Neuronal stem cell (in vitro differentiated cells): Measurements from ENCODE around the gene KRT79.
A peak's percentile ranks its signal among the peaks of the same experiment; 100 is the strongest.

Experiments
- DNase-seq: peaks from one replicate; pipeline ENCODE4 v3.0.0-alpha.2; 2013; ENCODE audit warnings: low spot score
- H2AFZ ChIP-seq: one replicate; pipeline ENCODE4 v1.6.1; 2013; ENCODE audit warnings: mild to moderate bottlenecking, low read length, inconsistent platforms
- H2AK5ac ChIP-seq: 2 replicates; pipeline ENCODE4 v1.6.1; 2013; ENCODE audit warnings: low read depth, mild to moderate bottlenecking, inconsistent platforms, low read length, moderate library complexity, mixed read lengths
- H2BK120ac ChIP-seq: 2 replicates; pipeline ENCODE4 v1.6.1; 2013; ENCODE audit warnings: low read depth, mild to moderate bottlenecking, inconsistent platforms, low read length, moderate library complexity, mixed read lengths
- H2BK12ac ChIP-seq: one replicate; pipeline ENCODE4 v1.6.1; 2013; ENCODE audit warnings: low read length, inconsistent platforms
- H2BK15ac ChIP-seq: 2 replicates; pipeline ENCODE4 v1.6.1; 2013; ENCODE audit warnings: mild to moderate bottlenecking, low read length, inconsistent platforms, mixed read lengths
- H2BK5ac ChIP-seq: one replicate; pipeline ENCODE4 v1.6.1; 2013; ENCODE audit warnings: inconsistent platforms, mild to moderate bottlenecking, low read length, moderate library complexity
- H3K14ac ChIP-seq: one replicate; pipeline ENCODE4 v1.6.1; 2013; ENCODE audit warnings: low read length, inconsistent platforms
- H3K18ac ChIP-seq: 2 replicates; pipeline ENCODE4 v1.6.1; 2013; ENCODE audit warnings: low read length, inconsistent platforms
- H3K23ac ChIP-seq: 2 replicates; pipeline ENCODE4 v1.6.1; 2013; ENCODE audit warnings: low read depth, mild to moderate bottlenecking, mixed read lengths, low read length, inconsistent platforms; ENCODE audit not compliant: poor library complexity
- H3K27ac ChIP-seq: replicated peaks from 3 replicates; pipeline ENCODE4 v1.5.1; 2013; ENCODE audit warnings: low read length, inconsistent platforms
- H3K27me3 ChIP-seq, 3 experiments: 2 replicates each; pipeline ENCODE4 v1.6.1; 2013; ENCODE audit warnings: low read length in 3 of 3, mild to moderate bottlenecking in 2 of 3, inconsistent platforms in 1 of 3, low read depth in 1 of 3, mixed read lengths in 1 of 3, moderate library complexity in 1 of 3; ENCODE audit not compliant: control insufficient read depth in 3 of 3, insufficient read depth in 3 of 3
- H3K36me3 ChIP-seq, 2 donors: replicated peaks in 1 of 2; 2 replicates each; pipeline ENCODE4 v1.6.1; 2013; ENCODE audit warnings: low read length in 2 of 2; ENCODE audit not compliant: control insufficient read depth in 2 of 2, insufficient read depth in 2 of 2
- H3K4ac ChIP-seq: 2 replicates; pipeline ENCODE4 v1.6.1; 2013; ENCODE audit warnings: inconsistent platforms, mild to moderate bottlenecking, low read length, moderate library complexity
- H3K4me1 ChIP-seq, 2 donors: 1 replicate in 1 of 2; 2 replicates in 1 of 2; pipeline ENCODE4 v1.6.1; 2013; ENCODE audit warnings: low read length in 2 of 2, low read depth in 1 of 2; ENCODE audit not compliant: control insufficient read depth in 2 of 2, insufficient read depth in 1 of 2
- H3K4me2 ChIP-seq: one replicate; pipeline ENCODE4 v1.6.1; 2013; ENCODE audit warnings: mild to moderate bottlenecking, low read length, inconsistent platforms; ENCODE audit not compliant: insufficient read depth, poor library complexity, severe bottlenecking
- H3K4me3 ChIP-seq, 2 donors: 2 replicates each; pipeline ENCODE4 v1.5.1; 2013; ENCODE audit warnings: low read length in 2 of 2, mild to moderate bottlenecking in 2 of 2, inconsistent platforms in 1 of 2, moderate library complexity in 1 of 2
- H3K79me1 ChIP-seq: one replicate; pipeline ENCODE4 v1.6.1; 2013; ENCODE audit warnings: low read depth, mild to moderate bottlenecking, inconsistent platforms, low read length, moderate library complexity
- H3K9ac ChIP-seq: one replicate; pipeline ENCODE4 v1.6.1; 2013; ENCODE audit warnings: mild to moderate bottlenecking, low read depth, low read length, inconsistent platforms; ENCODE audit not compliant: poor library complexity
- H3K9me3 ChIP-seq, 2 donors: replicated peaks in 1 of 2; 2 replicates each; pipeline versions ENCODE3 to v1.6.1; 2013; ENCODE audit warnings: low read length in 2 of 2, mild to moderate bottlenecking in 2 of 2, inconsistent platforms in 1 of 2, low read depth in 1 of 2, mixed read lengths in 1 of 2, moderate library complexity in 1 of 2; ENCODE audit not compliant: control insufficient read depth in 2 of 2, insufficient read depth in 1 of 2
- H4K8ac ChIP-seq: one replicate; pipeline ENCODE4 v1.6.1; 2013; ENCODE audit warnings: low read depth, mild to moderate bottlenecking, inconsistent platforms, low read length, moderate library complexity
- H4K91ac ChIP-seq: one replicate; pipeline ENCODE4 v1.6.1; 2013; ENCODE audit warnings: low read length, low read depth, mild to moderate bottlenecking, inconsistent platforms; ENCODE audit not compliant: poor library complexity
- WGBS, 2 donors: extraction: QIAGEN DNeasy Blood & Tissue Kit; methylation state at CpG; one replicate each; pipeline ENCODE4 v1.1.7; 2013; ENCODE audit warnings: missing lambda C conversion rate in 2 of 2, mixed read lengths in 1 of 2; ENCODE audit not compliant: insufficient read length in 2 of 2, insufficient replicate concordance in 1 of 2; ENCODE audit errors: extremely low coverage in 2 of 2; 5-methylcytosine and 5-hydroxymethylcytosine counted together

The KRT79 gene

DNA sequence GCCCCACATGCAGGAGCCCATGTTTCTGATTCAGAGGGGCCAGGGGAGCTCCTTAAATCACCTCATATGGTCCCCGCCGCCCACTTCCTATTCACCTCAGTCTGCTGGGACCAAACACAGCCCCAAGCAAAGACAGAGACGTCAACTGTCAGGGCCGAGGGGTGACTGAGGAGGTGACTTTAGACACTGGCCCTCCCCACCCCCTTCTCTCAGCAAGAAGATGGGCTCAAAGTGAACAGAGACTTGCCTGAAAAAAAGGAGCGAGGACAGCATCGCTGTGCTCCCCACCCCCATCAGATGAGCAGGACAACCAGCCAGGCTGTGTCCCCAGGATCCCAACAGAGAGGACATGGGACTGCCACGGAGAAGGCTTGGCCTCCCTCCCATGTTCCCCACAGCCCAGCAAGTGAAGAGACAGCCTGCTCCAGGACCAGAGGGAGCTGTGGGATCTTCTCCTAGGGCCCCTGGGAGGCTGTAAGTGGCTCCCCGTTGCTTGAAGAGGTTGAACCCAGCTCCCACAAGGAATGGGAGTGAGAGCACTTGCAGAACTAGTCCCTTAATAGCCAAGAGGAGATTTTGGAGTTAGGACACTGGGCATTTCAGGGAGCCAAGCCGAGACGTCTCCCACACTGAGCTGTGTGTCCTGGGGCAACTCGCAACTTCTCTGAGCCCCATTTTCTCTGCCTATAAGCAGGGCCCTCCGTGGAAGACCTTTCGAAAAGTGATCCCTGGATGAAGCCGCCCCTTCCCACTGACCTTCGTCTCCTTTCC, 1.3 kb upstream of the KRT79 start:
- no peak overlapping the region for H2BK120ac ChIP-seq
- H3K4me2 ChIP-seq, result no peak overlapping the region
- H2BK15ac ChIP-seq, result no peak overlapping the region
- H2AFZ ChIP-seq, result no peak overlapping the region
- no peak overlapping the region for H3K4ac ChIP-seq
- no peak overlapping the region for H3K4me3 ChIP-seq
- H3K14ac ChIP-seq, result no peak overlapping the region
- no peak overlapping the region for H3K9ac ChIP-seq
- no CpG with 5 or more reads among the region's 15 CpGs for WGBS, 2 donors
- no peak for DNase-seq
- peaks cover 0 to 14% of the 10 kb centered on the region in 2 donors for H3K4me1 ChIP-seq
- peaks cover 0 to 2% of the 10 kb centered on the region in 2 donors for H3K9me3 ChIP-seq
- peak overlapping the region; percentile 54 for H3K18ac ChIP-seq
- peak overlapping the region; percentile 7 for H2BK5ac ChIP-seq
- H3K79me1 ChIP-seq, result no peaks in the 10 kb centered on the region
- no peak overlapping the region for H4K8ac ChIP-seq
- peaks cover 0 to 6% (median 0%) of the 10 kb centered on the region in 3 experiments for H3K27me3 ChIP-seq
- H2BK12ac ChIP-seq, result no peak overlapping the region
- H4K91ac ChIP-seq, result no peak overlapping the region
- H2AK5ac ChIP-seq, result peak overlapping the region; percentile 6
- no peak overlapping the region for H3K27ac ChIP-seq
- no peak overlapping the region for H3K23ac ChIP-seq
- H3K36me3 ChIP-seq, result no peaks in the 10 kb centered on the region

DNA sequence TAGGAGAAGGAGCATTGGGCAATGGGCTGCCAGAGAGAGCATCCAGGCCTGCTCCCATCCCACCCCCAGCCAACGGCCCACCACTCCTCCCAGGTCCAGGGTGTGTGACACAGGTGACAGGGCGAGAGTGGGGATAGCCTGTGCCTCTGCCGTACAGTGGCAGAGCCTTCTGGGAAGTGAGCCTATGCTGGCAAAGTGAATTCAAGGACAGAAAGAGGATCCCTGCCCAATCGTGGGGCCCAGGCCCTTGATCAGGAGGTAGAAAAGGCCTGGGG, 553 bp upstream of the KRT79 start:
- Histone ChIP-seq H4K91ac (no peak overlapping the region), H3K4me1 (peaks cover 0 to 12% of the 10 kb centered on the region in 2 donors), H3K4me2 (no peak overlapping the region), H3K23ac (no peak overlapping the region), H3K4me3 (no peak overlapping the region), H2BK120ac (no peak overlapping the region), H3K14ac (no peak overlapping the region), H2AFZ (no peak overlapping the region), H2BK12ac (no peak overlapping the region), H2AK5ac (no peak overlapping the region), H2BK15ac (peak overlapping the region; percentile 72), H3K36me3 (no peaks in the 10 kb centered on the region), H3K18ac (no peak overlapping the region), H2BK5ac (peak overlapping the region; percentile 7), H3K27ac (no peak overlapping the region), H3K9ac (no peak overlapping the region), H3K9me3 (peaks cover 0 to under 1% of the 10 kb centered on the region in 2 donors), H3K79me1 (no peaks in the 10 kb centered on the region), H4K8ac (no peak overlapping the region), H3K4ac (no peak overlapping the region), H3K27me3 (peaks cover 0 to 6% (median 0%) of the 10 kb centered on the region in 3 experiments)
- no CpG with 5 or more reads among the region's 4 CpGs for WGBS, 2 donors
- DNase-seq, result no peak

- WGBS, 2 donors, result no CpG with 5 or more reads among the region's 20 CpGs
- peak overlapping the region; percentile 11 for H2BK5ac ChIP-seq
- peaks cover 0 to 6% (median 0%) of the 10 kb centered on the region in 3 experiments for H3K27me3 ChIP-seq
- H4K8ac ChIP-seq, result no peak overlapping the region
- H3K4me1 ChIP-seq, result peaks cover 0 to 6% of the 10 kb centered on the region in 2 donors
- H2BK120ac ChIP-seq, result no peak overlapping the region
- H2AFZ ChIP-seq, result no peak overlapping the region
- H3K23ac ChIP-seq, result no peak overlapping the region
- no peak overlapping the region for H2AK5ac ChIP-seq
- H3K4me2 ChIP-seq, result no peak overlapping the region
- H3K79me1 ChIP-seq, result no peaks in the 10 kb centered on the region
- H3K27ac ChIP-seq, result no peak overlapping the region
- no peak overlapping the region for H3K4me3 ChIP-seq
- no peak overlapping the region for H2BK15ac ChIP-seq
- no peak overlapping the region for H3K18ac ChIP-seq
- H2BK12ac ChIP-seq, result no peak overlapping the region
- H3K9me3 ChIP-seq, result no peaks in the 10 kb centered on the region
- H3K9ac ChIP-seq, result no peak overlapping the region
- H3K4ac ChIP-seq, result no peak overlapping the region
- no peaks in the 10 kb centered on the region for H3K36me3 ChIP-seq
- DNase-seq, result no peak
- H4K91ac ChIP-seq, result no peak overlapping the region
- no peak overlapping the region for H3K14ac ChIP-seq
These were observed 866 bp downstream of the KRT79 start for GRCh38 chr12:52832985-52833905.

DNA sequence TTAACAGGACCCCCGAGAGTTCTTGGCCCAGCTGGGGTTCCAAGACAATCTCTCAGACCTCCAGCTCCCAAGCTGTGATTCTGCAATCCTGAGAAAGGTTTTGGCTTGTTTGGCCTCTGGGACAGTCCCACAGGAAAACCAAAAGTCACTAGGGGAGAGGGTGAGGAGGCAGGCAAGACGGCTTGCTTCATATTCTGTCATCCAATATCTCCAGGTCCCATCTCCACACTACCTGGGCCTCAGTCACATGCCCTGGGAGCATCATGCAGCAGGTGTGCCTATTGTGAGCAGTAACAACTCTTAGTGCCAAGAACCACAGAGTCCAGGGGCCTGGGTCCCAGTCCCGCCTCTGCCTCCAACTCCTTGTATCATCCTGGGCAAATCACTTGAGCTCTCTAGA, 1.7 kb downstream of the KRT79 start:
- Histone ChIP-seq H3K14ac (no peak overlapping the region), H2AFZ (no peak overlapping the region), H3K4me2 (no peak overlapping the region), H3K4me3 (no peak overlapping the region), H3K4ac (no peak overlapping the region), H2BK12ac (no peak overlapping the region), H3K4me1 (peaks cover 0 to 9% of the 10 kb centered on the region in 2 donors), H3K9ac (no peak overlapping the region), H3K18ac (no peak overlapping the region), H3K27ac (no peak overlapping the region), H3K23ac (no peak overlapping the region), H3K9me3 (no peaks in the 10 kb centered on the region), H2BK120ac (no peak overlapping the region), H3K27me3 (peaks cover 0 to 6% (median 0%) of the 10 kb centered on the region in 3 experiments), H2BK5ac (no peak overlapping the region), H4K91ac (no peak overlapping the region), H3K79me1 (no peaks in the 10 kb centered on the region), H2AK5ac (no peak overlapping the region), H2BK15ac (no peak overlapping the region), H4K8ac (no peak overlapping the region), H3K36me3 (no peaks in the 10 kb centered on the region)
- no peak for DNase-seq
- WGBS, 2 donors, result no CpG with 5 or more reads among the region's 3 CpGs
